ENCODE measurements around the gene HIPK1.

HIPK1 gene

DNA sequence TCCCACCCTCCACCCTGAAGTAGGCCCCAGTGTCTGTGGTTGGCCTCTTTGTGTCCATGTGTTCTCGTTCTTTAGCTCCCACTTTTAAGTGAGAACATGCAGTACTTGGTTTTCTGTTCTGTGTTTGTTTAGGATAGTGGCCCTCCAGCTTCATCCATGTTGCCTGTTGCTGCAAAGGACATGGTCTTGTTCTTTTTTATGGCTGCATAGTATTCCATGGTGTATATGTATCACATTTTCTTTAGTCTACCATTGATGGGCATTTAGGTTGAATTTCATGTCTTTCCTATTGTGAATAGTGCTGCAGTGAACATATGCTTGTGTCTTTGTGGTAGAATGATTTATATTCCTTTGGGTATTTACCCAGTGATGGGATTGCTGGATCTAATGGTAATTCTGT, 6.1 kb downstream of the HIPK1 start:
- no peak for DNase-seq (ENCODE audit: low read depth)
- no peak overlapping the region for H3K4me3 ChIP-seq (ENCODE audit: low read length)
- TF ChIP-seq, protein P1, sequence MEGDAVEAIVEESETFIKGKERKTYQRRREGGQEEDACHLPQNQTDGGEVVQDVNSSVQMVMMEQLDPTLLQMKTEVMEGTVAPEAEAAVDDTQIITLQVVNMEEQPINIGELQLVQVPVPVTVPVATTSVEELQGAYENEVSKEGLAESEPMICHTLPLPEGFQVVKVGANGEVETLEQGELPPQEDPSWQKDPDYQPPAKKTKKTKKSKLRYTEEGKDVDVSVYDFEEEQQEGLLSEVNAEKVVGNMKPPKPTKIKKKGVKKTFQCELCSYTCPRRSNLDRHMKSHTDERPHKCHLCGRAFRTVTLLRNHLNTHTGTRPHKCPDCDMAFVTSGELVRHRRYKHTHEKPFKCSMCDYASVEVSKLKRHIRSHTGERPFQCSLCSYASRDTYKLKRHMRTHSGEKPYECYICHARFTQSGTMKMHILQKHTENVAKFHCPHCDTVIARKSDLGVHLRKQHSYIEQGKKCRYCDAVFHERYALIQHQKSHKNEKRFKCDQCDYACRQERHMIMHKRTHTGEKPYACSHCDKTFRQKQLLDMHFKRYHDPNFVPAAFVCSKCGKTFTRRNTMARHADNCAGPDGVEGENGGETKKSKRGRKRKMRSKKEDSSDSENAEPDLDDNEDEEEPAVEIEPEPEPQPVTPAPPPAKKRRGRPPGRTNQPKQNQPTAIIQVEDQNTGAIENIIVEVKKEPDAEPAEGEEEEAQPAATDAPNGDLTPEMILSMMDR (conservative IDR thresholded peaks at IDR 0.05; ENCODE audit: low read depth, low read length): no peak

DNA sequence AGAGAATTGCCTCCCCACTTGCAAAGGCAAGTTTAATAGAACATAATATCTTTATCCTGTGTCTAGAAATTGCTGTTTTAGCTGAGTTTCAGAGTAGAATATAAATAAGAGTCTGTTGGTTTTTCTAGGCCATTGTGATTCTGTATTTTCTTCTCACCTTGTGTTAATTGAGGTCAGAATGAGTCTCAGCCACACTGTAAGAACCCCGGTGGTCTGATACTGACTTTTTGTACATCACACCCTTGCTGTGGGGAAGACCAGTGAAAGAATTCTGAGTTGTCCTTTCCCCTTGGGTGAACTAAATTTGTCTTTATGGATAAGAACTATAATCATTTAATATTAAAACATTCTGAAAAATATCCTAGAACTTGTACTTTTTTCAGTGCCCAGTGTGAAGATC, 6.8 kb downstream of the HIPK1 start:
- H3K4me3 ChIP-seq (ENCODE audit: low read length): no peak overlapping the region
- TF ChIP-seq, protein P1 (conservative IDR thresholded peaks at IDR 0.05; ENCODE audit: low read depth, low read length): no peak
- no peak for DNase-seq (ENCODE audit: low read depth)

DNA sequence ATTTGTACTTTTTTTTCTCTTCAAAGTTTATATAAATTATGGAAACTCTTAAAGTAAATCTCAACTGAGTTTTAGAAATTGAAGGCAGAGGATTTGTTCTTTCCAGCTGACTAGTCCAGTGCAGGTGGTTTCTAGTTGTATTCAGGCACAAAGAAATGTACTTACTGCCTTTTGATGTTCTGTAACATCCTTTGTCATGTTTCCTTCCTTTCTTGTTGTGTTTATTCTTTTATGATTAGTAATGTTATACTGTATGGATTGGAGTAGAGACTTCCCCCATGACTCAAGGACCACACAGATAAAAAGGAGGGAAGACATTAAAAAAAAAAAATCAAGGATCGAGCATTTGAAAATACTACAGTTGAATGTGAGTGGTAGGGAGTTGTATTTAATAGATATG, 8.0 kb downstream of the HIPK1 start:
- no peak for DNase-seq (ENCODE audit: low read depth)
- TF ChIP-seq, protein P1 (conservative IDR thresholded peaks at IDR 0.05; ENCODE audit: low read depth, low read length): no peak
- no peak overlapping the region for H3K4me3 ChIP-seq (ENCODE audit: low read length)

DNA sequence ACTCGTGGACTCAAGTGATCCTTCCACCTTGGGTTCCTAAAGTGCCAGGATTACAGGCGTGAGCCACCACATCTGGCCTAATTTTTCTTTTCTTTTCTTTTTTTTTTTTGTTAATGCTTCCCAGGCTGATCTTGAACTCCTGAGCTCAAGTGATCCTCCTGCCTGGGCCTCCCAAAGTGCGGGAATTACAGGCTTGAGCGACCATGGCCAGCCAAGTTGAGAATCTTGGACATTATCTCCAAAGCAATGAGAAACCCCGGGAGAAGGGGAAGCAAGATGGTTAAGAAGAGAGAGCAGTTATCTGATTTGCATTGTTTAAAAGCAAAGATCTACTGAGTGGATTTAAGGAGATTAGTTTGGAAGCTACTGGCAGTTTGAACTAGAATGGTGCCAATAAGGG, 9.1 kb downstream of the HIPK1 start:
- no peak for DNase-seq (ENCODE audit: low read depth)
- H3K4me3 ChIP-seq (ENCODE audit: low read length): no peak overlapping the region
- TF ChIP-seq, protein P1 (conservative IDR thresholded peaks at IDR 0.05; ENCODE audit: low read depth, low read length): no peak

DNA sequence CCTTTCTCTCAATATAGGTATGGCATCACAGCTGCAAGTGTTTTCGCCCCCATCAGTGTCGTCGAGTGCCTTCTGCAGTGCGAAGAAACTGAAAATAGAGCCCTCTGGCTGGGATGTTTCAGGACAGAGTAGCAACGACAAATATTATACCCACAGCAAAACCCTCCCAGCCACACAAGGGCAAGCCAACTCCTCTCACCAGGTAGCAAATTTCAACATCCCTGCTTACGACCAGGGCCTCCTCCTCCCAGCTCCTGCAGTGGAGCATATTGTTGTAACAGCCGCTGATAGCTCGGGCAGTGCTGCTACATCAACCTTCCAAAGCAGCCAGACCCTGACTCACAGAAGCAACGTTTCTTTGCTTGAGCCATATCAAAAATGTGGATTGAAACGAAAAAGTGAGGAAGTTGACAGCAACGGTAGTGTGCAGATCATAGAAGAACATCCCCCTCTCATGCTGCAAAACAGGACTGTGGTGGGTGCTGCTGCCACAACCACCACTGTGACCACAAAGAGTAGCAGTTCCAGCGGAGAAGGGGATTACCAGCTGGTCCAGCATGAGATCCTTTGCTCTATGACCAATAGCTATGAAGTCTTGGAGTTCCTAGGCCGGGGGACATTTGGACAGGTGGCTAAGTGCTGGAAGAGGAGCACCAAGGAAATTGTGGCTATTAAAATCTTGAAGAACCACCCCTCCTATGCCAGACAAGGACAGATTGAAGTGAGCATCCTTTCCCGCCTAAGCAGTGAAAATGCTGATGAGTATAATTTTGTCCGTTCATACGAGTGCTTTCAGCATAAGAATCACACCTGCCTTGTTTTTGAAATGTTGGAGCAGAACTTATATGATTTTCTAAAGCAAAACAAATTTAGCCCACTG, 11.5 kb downstream of the HIPK1 start:
- no peak for DNase-seq (ENCODE audit: low read depth)
- H3K4me3 ChIP-seq (ENCODE audit: low read length): no peak overlapping the region
- TF ChIP-seq, protein P1 (conservative IDR thresholded peaks at IDR 0.05; ENCODE audit: low read depth, low read length): no peak

DNA sequence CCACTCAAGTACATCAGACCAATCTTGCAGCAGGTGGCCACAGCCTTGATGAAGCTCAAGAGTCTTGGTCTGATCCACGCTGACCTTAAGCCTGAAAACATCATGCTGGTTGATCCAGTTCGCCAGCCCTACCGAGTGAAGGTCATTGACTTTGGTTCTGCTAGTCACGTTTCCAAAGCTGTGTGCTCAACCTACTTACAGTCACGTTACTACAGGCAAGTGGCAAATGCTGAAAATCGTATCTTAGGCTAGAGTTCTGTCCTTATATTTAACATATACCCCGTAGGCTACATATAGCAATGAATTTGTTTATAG, 12.1 kb downstream of the HIPK1 start:
- DNase-seq (ENCODE audit: low read depth): no peak
- TF ChIP-seq, protein P1 (conservative IDR thresholded peaks at IDR 0.05; ENCODE audit: low read depth, low read length): no peak
- H3K4me3 ChIP-seq (ENCODE audit: low read length): no peak overlapping the region

DNA sequence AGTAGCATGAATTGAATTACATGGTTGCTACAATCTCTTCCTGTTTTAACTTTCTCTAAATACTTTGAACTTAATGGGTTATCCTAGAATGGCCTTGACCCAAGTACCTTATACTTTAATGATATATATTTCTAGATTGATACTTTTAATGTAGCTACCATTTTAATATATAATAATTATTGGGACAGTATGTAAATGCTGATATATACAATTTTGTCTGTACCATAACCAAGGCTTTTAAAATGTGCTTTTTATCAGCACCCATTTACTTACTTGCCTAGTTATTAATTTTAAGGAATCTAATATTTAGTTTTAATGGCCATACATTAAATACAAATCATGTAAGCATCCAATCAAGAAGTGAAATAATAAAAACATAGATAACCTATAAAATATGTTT, 13.4 kb downstream of the HIPK1 start:
- no peak for DNase-seq (ENCODE audit: low read depth)
- TF ChIP-seq, protein P1 (conservative IDR thresholded peaks at IDR 0.05; ENCODE audit: low read depth, low read length): no peak
- no peak overlapping the region for H3K4me3 ChIP-seq (ENCODE audit: low read length)
